Glutamatergic neuron (in vitro differentiated cells): ENCODE results near the gene GLTP. TPM values are rescaled to one million over a fixed set of nuclear protein-coding genes. Genes with fewer than 3 reads are reported as not detected.

Experiments used
- DNase-seq: peaks from one replicate; pipeline ENCODE4 v3.0.0; 2022
- H3K27ac Mint-ChIP-seq: one replicate; pipeline ENCODE4 v1.8.0; 2020; ENCODE audit warnings: mild to moderate bottlenecking, mixed read lengths, inconsistent platforms; ENCODE audit not compliant: unreplicated experiment
- H3K27me3 Mint-ChIP-seq: one replicate; pipeline ENCODE4 v1.8.0; 2020; ENCODE audit warnings: mild to moderate bottlenecking, moderate library complexity, mixed read lengths, inconsistent platforms; ENCODE audit not compliant: unreplicated experiment
- H3K36me3 Mint-ChIP-seq: one replicate; pipeline ENCODE4 v1.8.0; 2020; ENCODE audit warnings: mild to moderate bottlenecking, mixed read lengths, inconsistent platforms; ENCODE audit not compliant: unreplicated experiment
- H3K4me1 Mint-ChIP-seq: one replicate; pipeline ENCODE4 v1.8.0; 2020; ENCODE audit warnings: mild to moderate bottlenecking, low read depth, mixed read lengths, inconsistent platforms; ENCODE audit not compliant: unreplicated experiment
- H3K4me3 Mint-ChIP-seq: one replicate; pipeline ENCODE4 v1.8.0; 2020; ENCODE audit warnings: mild to moderate bottlenecking, mixed read lengths, inconsistent platforms; ENCODE audit not compliant: unreplicated experiment
- H3K9me3 Mint-ChIP-seq: one replicate; pipeline ENCODE4 v1.8.0; 2020; ENCODE audit warnings: mild to moderate bottlenecking, moderate library complexity, mixed read lengths, inconsistent platforms; ENCODE audit not compliant: unreplicated experiment
- total RNA-seq: library from RNA; stranded (reverse); fragmentation: NEBNext Ultra II Directional; extraction: Animal tissue kit (Norgen Biotek cat#: 25700); gene quantifications from one replicate; pipeline ENCODE4 v1.2.1, GENCODE V29; 2021; ENCODE audit not compliant: unreplicated experiment
- TF ChIP-seq, protein P1 (sequence below): fragments of 200-600 bp; sonication (generic); IDR thresholded peaks from one replicate; pipeline ENCODE4 v1.5.0; 2021; ENCODE audit not compliant: partially characterized antibody, unreplicated experiment

The GLTP gene
- total RNA-seq, 1 donor from 2014 or later, result 22.6 TPM

DNA sequence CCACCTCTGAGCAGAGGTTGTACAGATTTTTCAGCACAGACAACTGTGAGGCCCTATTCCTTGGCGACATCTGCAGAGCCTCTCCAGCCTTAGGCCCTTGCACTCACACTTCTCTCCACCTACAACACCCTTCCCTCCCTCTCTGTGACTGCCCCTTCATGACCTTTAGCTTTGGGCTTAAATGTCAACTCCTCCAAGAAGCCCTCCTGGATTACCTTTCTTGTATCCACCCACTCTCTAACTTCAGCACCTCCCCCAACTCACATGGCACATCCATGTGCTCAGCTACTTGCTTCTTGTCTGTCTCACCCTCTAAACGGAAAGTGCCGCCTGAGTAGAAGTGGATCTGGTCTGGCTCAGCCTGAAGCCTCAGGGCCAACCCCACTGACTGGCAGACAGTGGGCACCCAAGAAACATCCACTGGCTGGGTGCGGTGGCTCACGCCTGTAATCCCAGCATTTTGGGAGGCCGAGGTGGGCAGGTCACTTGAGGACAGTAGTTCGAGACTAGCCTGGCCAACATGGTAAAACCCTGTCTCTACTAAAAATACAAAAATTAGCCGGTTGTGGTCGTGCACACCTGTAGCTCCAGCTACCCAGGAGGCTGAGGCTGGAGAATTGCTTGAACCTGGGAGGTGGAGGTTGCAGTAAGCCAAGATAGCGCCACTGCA is 69.3 kb downstream of the GLTP start:
- H3K4me1 Mint-ChIP-seq, result peaks cover 2% of the 10 kb centered on the region
- H3K4me3 Mint-ChIP-seq, result no peak overlapping the region
- H3K36me3 Mint-ChIP-seq, result no peaks in the 10 kb centered on the region
- no peaks in the 10 kb centered on the region for H3K27me3 Mint-ChIP-seq
- TF ChIP-seq, protein P1, sequence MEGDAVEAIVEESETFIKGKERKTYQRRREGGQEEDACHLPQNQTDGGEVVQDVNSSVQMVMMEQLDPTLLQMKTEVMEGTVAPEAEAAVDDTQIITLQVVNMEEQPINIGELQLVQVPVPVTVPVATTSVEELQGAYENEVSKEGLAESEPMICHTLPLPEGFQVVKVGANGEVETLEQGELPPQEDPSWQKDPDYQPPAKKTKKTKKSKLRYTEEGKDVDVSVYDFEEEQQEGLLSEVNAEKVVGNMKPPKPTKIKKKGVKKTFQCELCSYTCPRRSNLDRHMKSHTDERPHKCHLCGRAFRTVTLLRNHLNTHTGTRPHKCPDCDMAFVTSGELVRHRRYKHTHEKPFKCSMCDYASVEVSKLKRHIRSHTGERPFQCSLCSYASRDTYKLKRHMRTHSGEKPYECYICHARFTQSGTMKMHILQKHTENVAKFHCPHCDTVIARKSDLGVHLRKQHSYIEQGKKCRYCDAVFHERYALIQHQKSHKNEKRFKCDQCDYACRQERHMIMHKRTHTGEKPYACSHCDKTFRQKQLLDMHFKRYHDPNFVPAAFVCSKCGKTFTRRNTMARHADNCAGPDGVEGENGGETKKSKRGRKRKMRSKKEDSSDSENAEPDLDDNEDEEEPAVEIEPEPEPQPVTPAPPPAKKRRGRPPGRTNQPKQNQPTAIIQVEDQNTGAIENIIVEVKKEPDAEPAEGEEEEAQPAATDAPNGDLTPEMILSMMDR, result no peak
- no peak overlapping the region for H3K27ac Mint-ChIP-seq
- H3K9me3 Mint-ChIP-seq, result no peaks in the 10 kb centered on the region
- DNase-seq, result no peak

DNA sequence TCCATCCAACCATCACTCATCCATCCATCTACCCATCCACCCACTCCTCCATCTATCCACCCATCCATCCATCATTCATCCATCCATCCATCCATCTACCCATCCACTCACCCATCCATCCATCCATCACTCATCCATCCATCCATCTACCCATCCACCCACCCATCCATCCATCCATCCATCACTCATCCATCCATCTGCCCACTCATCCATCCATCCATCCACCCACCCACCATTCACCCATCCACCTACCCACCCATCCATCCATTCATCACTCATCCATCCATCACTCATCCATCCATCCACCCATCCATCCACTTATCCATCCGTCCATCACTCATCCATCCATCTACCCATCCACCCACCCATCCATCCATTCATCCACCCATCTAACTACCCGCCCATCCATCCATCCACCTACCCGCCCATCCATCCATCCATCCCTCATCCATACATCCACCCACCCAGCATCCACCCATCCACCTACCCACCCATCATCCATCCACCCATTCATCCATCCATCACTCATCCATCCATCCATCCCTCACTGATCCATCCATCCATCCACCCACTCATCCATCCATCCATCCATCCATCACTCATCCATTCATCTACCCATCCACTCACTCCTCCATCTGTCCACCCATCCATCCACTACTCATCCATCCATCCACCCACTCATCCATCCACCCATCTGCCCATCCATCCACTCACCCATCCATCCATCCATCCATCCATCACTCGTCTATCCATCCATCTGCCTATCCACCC is 71.3 kb downstream of the GLTP start:
- DNase-seq, result no peak
- Mint-ChIP-seq H3K4me1 (peaks cover 2% of the 10 kb centered on the region), H3K27me3 (peaks cover 2% of the 10 kb centered on the region), H3K36me3 (no peaks in the 10 kb centered on the region), H3K27ac (no peak overlapping the region), H3K4me3 (no peak overlapping the region), H3K9me3 (no peaks in the 10 kb centered on the region)
- TF ChIP-seq, protein P1, result no peak

DNA sequence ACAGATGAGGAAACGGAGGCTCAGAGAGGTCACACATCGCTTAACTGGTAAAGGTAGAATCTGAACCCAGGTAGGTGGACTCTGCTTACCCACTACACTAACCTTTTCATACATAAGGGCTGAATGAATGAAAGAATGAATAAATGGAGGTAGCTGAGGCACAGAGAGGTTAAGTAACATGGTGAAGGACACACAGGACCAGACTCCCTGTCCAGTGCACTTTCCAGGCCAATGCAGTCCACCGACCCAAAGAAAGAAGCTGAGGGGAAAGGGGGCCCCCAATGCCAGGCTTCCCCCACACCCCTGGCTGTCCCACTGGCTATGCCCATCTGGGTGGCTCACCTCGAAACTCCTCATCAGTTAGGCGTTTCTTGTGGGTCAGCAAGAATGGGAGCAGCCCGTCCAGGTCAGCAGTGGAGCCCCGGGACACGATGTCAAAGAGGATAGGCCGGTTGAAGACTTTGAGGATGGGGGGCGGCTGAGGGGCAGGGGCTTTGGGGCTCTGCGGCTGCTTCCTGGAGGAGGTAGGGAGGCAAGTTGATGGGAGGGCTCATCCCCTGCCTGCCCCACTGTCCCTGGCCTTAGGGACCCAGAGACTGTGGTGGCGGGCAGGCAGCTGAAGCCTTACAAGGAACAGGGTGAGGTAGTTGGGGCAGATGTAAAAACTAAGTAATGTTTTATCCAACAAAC is 72.2 kb downstream of the GLTP start:
- peaks cover 2% of the 10 kb centered on the region for H3K4me1 Mint-ChIP-seq
- H3K27me3 Mint-ChIP-seq, result peaks cover 2% of the 10 kb centered on the region
- H3K4me3 Mint-ChIP-seq, result no peak overlapping the region
- H3K27ac Mint-ChIP-seq, result no peak overlapping the region
- no peaks in the 10 kb centered on the region for H3K36me3 Mint-ChIP-seq
- H3K9me3 Mint-ChIP-seq, result no peaks in the 10 kb centered on the region
- DNase-seq, result no peak
- TF ChIP-seq, protein P1, result no peak

DNA sequence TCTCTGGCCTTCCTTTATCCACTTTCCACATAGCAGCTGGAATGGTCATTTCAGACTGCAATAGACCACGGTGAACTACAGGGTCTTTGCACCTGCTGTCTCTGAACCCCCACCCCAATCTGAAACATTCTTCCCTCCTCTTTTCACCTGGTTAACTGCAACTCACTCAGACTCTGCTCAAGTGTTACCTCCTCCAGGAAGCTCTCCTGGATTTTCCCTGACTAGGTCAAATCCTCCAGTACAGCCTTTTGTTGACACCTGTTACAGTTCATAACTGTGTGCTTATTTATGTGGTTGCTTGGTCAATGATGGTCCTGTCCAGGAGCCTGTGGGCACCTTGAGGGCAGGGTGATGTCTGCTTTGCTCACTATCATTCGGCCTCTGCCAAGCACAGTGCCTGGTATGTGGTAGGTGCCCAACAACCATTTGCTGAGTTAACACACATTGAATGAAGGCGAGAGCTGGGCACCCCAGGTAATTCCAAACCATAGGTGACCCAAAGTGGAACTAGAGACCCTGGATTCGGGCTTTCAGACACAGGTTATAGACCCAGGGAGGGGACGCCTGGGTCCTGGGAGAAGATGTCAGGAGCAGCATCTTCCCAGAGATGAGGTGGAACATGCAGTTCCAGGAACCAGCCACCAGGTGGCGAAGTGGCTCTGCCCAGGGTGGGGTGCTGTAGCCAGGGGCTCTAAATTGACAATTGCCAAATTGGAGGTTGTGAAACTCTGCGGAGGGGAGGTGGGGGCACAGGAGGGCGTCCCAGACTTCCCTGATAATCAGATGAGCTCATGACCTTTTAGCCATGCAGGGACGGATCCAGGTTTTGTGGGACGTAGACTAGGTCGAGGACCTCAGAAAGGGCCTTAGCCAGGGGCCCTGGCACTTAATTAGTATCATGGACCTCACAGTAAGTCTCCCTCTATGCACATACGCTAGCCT is 75.2 kb downstream of the GLTP start:
- no peaks in the 10 kb centered on the region for H3K4me1 Mint-ChIP-seq
- H3K27me3 Mint-ChIP-seq, result peaks cover 4% of the 10 kb centered on the region
- H3K36me3 Mint-ChIP-seq, result no peaks in the 10 kb centered on the region

More for the DNA sequence above, 75.2 kb downstream of the GLTP start:
- no peak overlapping the region for H3K27ac Mint-ChIP-seq
- no peak overlapping the region for H3K4me3 Mint-ChIP-seq
- peak; percentile 84 for DNase-seq
- H3K9me3 Mint-ChIP-seq, result no peaks in the 10 kb centered on the region
- TF ChIP-seq, protein P1, result peak; percentile 99
